NB4 (cell line): ENCODE data around the gene LAMB1.

ENCODE experiments used
- POLR2A ChIP-seq: IDR thresholded peaks from 2 replicates; pipeline ENCODE4 v1.6.1; 2011; ENCODE audit warnings: mild to moderate bottlenecking; ENCODE audit not compliant: insufficient read length; ENCODE audit errors: extremely low read depth
- TF ChIP-seq, protein P1 (sequence below): IDR thresholded peaks from one replicate; pipeline ENCODE4 v1.5.1; 2012; ENCODE audit warnings: low read depth, low read length
- TF ChIP-seq, protein P2 (sequence below): IDR thresholded peaks from 2 replicates; pipeline ENCODE4 v1.6.1; 2011; ENCODE audit warnings: low read depth, low read length

DNA sequence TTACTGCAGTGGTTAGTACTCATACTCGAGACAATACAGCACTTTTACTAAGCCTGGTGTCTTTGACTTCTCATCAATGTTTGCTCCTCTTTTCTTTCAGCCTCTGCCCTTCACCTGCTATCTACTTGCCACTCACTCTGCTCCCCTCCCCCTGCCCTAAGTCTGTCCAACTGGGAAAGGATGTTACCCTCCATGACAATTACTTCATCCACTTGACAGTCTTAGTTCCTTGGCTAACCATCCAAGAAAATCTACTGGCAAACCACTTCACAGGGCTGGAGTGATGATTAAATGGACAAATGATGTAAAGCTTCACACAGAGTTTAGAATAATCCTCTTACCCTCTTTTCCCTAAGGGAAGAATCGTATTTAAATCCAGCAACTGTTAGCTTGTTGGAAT is 120.2 kb downstream of the LAMB1 start:
- TF ChIP-seq, protein P1, sequence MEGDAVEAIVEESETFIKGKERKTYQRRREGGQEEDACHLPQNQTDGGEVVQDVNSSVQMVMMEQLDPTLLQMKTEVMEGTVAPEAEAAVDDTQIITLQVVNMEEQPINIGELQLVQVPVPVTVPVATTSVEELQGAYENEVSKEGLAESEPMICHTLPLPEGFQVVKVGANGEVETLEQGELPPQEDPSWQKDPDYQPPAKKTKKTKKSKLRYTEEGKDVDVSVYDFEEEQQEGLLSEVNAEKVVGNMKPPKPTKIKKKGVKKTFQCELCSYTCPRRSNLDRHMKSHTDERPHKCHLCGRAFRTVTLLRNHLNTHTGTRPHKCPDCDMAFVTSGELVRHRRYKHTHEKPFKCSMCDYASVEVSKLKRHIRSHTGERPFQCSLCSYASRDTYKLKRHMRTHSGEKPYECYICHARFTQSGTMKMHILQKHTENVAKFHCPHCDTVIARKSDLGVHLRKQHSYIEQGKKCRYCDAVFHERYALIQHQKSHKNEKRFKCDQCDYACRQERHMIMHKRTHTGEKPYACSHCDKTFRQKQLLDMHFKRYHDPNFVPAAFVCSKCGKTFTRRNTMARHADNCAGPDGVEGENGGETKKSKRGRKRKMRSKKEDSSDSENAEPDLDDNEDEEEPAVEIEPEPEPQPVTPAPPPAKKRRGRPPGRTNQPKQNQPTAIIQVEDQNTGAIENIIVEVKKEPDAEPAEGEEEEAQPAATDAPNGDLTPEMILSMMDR, result no peak
- no peak for TF ChIP-seq POLR2A
- TF ChIP-seq, protein P2, sequence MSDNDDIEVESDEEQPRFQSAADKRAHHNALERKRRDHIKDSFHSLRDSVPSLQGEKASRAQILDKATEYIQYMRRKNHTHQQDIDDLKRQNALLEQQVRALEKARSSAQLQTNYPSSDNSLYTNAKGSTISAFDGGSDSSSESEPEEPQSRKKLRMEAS, result no peak
